Fibroblast of villous mesenchyme (primary cell): Measurements from ENCODE around the gene UBXN1. TPM values are rescaled to one million over a fixed set of nuclear protein-coding genes. Genes with fewer than 3 reads are reported as not detected.

Experiments
- DNase-seq: peaks from one replicate; pipeline ENCODE4 v3.0.0-alpha.2; 2010; ENCODE audit warnings: low read depth
- H3K4me3 ChIP-seq: 2 replicates; pipeline ENCODE4 v1.5.1; 2011; ENCODE audit warnings: low read depth, mild to moderate bottlenecking, low read length
- total RNA-seq: library from RNA; depleted of rRNA; stranded (reverse); fragments of >200 nt; gene quantifications from 2 replicates; pipeline ENCODE4 v1.2.3, GENCODE V29; 2012
- TF ChIP-seq, protein P1 (sequence below): IDR thresholded peaks from 2 replicates; pipeline ENCODE4 v1.5.1; 2012; ENCODE audit warnings: low read depth, mild to moderate bottlenecking, low read length; ENCODE audit not compliant: insufficient read depth

Gene UBXN1, protein sequence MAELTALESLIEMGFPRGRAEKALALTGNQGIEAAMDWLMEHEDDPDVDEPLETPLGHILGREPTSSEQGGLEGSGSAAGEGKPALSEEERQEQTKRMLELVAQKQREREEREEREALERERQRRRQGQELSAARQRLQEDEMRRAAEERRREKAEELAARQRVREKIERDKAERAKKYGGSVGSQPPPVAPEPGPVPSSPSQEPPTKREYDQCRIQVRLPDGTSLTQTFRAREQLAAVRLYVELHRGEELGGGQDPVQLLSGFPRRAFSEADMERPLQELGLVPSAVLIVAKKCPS
- 52.7 and 108 TPM in 2 replicates for total RNA-seq

- TF ChIP-seq, protein P1, sequence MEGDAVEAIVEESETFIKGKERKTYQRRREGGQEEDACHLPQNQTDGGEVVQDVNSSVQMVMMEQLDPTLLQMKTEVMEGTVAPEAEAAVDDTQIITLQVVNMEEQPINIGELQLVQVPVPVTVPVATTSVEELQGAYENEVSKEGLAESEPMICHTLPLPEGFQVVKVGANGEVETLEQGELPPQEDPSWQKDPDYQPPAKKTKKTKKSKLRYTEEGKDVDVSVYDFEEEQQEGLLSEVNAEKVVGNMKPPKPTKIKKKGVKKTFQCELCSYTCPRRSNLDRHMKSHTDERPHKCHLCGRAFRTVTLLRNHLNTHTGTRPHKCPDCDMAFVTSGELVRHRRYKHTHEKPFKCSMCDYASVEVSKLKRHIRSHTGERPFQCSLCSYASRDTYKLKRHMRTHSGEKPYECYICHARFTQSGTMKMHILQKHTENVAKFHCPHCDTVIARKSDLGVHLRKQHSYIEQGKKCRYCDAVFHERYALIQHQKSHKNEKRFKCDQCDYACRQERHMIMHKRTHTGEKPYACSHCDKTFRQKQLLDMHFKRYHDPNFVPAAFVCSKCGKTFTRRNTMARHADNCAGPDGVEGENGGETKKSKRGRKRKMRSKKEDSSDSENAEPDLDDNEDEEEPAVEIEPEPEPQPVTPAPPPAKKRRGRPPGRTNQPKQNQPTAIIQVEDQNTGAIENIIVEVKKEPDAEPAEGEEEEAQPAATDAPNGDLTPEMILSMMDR, result no peak
- peak within 1 kb of the TSS; percentile 99 for H3K4me3 ChIP-seq
- DNase-seq, result peak; percentile 89
Observed at GRCh38 chr11:62678770-62679696, at the start of gene UBXN1. Gene UBXN1 (minus strand): TSS chr11:62679073. CDS start chr11:62678923, 150 bp downstream.

GRCh38 chr11:62728171-62728988, 49.5 kb upstream of the UBXN1 start, which contains the start of gene TTC9C:
Gene TTC9C (plus strand): TSS chr11:62728486. CDS start chr11:62728849, 363 bp downstream.
- peak; percentile 90 for DNase-seq
- peak within 1 kb of the TSS; percentile 91 for H3K4me3 ChIP-seq
- TF ChIP-seq, protein P1, result no peak

DNA sequence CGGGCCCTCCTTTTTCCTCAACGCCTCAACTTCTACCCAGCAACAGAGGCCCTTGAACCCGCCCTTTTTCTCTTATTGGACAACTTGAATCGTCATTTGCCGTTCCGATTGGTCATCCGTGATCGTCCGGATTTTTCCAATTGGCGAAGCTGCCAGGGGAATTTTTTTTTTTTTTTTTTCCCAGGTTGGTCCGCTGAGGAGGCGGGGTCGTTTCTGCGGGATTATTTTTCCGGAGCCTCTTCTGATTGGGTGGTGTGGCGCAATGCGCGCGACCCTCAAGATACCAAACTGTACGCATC, 48.9 kb upstream of the UBXN1 start:
- DNase-seq, result peak; percentile 99
- TF ChIP-seq, protein P1, result no peak
- peak overlapping the region; percentile 91 for H3K4me3 ChIP-seq

DNA sequence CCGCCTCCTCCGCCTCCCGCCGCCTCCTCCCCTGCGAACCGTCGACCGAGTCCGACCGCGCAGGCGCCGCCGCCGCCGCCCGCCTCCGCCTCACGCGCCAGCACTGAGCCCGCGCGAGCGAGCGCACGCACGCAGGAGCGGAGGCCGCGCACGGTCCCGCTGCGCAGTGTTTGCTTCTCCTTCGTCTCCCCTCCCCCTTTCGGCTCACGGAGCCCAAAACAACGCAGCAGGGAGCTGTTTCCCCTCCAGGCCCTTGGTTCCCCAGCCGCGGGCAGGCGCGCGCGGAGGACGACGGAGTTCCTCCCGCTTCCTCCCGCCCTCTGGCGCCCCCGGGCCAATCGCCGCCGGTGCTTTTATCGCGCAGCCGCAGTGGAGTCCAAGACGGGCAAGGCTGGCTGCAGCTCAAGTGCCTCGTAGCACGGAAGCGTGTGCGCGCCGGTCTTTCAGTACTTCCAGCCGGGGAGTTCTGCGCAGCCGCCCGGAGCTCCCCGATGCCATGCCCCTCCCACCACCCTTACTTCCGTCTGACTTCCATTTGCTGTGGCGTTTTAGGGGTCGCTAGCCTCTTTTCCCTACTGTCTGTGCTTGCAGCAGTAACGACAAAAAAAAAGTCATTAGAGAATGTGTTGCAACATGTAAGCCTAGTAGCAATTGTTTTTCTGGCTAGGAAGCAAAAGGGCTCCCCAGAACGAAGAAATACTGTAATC, 48.4 kb upstream of the UBXN1 start, which contains the start of gene HNRNPUL2:
Gene HNRNPUL2, minus strand, starts transcription at position 293 of the 707 bp plus-strand sequence. CDS start 301 bp downstream, outside the sequence.
- peak; percentile 99 for DNase-seq
- TF ChIP-seq, protein P1, result no peak
- peak within 1 kb of the TSS; percentile 91 for H3K4me3 ChIP-seq

GRCh38 chr11:62726915-62727164, 48.0 kb upstream of the UBXN1 start:
- peak overlapping the region; percentile 91 for H3K4me3 ChIP-seq
- no peak for DNase-seq
- TF ChIP-seq, protein P1, result no peak
